ENCODE results near the gene FCN1. TPM values are rescaled to one million over a fixed set of nuclear protein-coding genes. Genes with fewer than 3 reads are reported as not detected.

The FCN1 gene
- total and polyA plus RNA-seq, 2 of the 8 experiments (the other 6 are each of a cell fraction or from before 2014, with no cell fraction given) = not detected

DNA sequence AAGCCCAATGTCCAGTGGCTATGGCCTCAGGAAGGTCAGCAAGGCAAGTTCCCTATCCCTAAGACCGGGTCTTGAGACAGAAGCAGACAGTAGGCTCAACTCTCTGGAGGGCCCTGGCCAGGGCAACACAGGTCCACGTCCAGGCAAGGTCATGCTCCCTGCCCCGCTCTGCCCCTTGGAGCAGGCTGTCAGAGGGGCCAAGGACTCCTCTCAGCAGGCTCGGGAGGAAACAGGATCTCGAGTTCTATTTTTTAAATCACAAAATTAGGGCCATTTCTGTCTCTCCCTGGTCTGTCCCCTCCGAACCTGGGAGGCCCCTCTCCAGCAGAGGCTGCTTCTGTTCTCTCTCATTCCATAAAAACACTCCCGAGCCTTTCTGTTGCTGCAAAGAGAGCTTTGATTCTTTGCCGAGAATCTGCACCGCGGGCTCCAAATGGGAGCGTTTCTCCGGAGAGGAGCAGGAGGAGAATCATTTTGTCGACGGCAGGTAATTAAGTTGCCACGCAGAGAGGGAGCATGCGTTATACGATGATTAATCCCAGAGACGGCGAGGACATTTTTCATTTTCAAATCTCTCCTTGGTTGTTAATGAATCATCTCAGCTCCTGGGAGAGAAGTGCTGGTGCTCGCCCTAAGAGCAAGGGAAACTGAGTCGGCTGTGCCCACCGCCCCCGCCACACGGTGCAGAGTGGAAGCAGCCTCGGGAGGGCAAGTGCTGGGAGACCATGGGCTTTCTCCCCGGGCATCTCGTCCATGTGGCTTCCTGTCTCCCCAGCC, 24.5 kb upstream of the FCN1 start:
- no peak overlapping the region for H2BK12ac ChIP-seq (ENCODE audit: low read depth, low read length)
- H2BK15ac ChIP-seq (ENCODE audit: low read length) = no peak overlapping the region
- WGBS, 2 experiments (ENCODE audit: extremely low coverage in 1 of 2, insufficient coverage in 1 of 2, insufficient read length in 1 of 2, insufficient replicate concordance in 2 of 2, low coverage in 1 of 2, low lambda C conversion rate in 2 of 2, missing lambda C conversion rate in 1 of 2) = 93% methylated on average over 27 of the region's 27 CpGs; no CpG with 5 or more reads in 1 of the 2 experiments
- no peak overlapping the region for H2BK20ac ChIP-seq (ENCODE audit: low read length)
- H2AFZ ChIP-seq (ENCODE audit: low read length) = no peak overlapping the region; the same call in 1 of the 2 replicates
- H3K23ac ChIP-seq (ENCODE audit: insufficient read length) = no peak overlapping the region
- ChIA-PET POLR2A (ENCODE audit: partially characterized antibody) (no interaction called here), CTCF (ENCODE audit: partially characterized antibody) (interaction anchor here (1.1 to 1.3 kb wide), 4 partner anchors 9 to 164 kb away, joined by 3 read pairs; no protein-coding TSS in a partner anchor)
- no peak overlapping the region for H3K56ac ChIP-seq (replicated peaks; ENCODE audit: insufficient read length, low read depth, low read length)
- no peaks in the 10 kb centered on the region for H3K79me2 ChIP-seq (ENCODE audit: control insufficient read depth in 1 of 2, insufficient read depth in 2 of 2, low read length in 2 of 2)
- no peaks in the 10 kb centered on the region for H3K79me1 ChIP-seq (ENCODE audit: low read depth, low read length)
- no peak overlapping the region for H2BK120ac ChIP-seq (replicated peaks; ENCODE audit: low read depth, low read length)
- peaks cover 0 to 4% of the 10 kb centered on the region in 2 experiments for H4K20me1 ChIP-seq (replicated peaks in 1 of 2; ENCODE audit: control insufficient read depth in 1 of 2, insufficient read depth in 2 of 2, low read length in 2 of 2)
- FAIRE-seq = no peak
- H3K4ac ChIP-seq (replicated peaks; ENCODE audit: insufficient read length, low read depth, low read length) = no peak overlapping the region
- no peak for DNase-seq (ENCODE audit: low read depth in 1 of 2, low spot score in 2 of 2)
- H2AK5ac ChIP-seq (ENCODE audit: low read depth, low read length) = no peak overlapping the region
- H3K27me3 ChIP-seq (replicated peaks in 1 of 4; ENCODE audit: control insufficient read depth in 3 of 4, extremely low read depth in 1 of 4, insufficient read depth in 3 of 4, low read length in 3 of 4) = no peaks in the 10 kb centered on the region; a peak in 1 of 7 replicates
- no peak overlapping the region for H3K9ac ChIP-seq (replicated peaks in 1 of 4; ENCODE audit: extremely low read depth in 1 of 4, low read depth in 3 of 4, low read length in 3 of 4)
- H4K8ac ChIP-seq (ENCODE audit: extremely low read depth, insufficient read depth, low read length) = peak overlapping the region; percentile 35; the same call in 1 of the 2 replicates
- H4K91ac ChIP-seq (replicated peaks; ENCODE audit: insufficient read length, low read length) = no peak overlapping the region
- no peak overlapping the region for H4K5ac ChIP-seq (ENCODE audit: insufficient read length, low read depth, low read length)
- H3K36me3 ChIP-seq (ENCODE audit: control insufficient read depth in 2 of 4, insufficient read depth in 4 of 4, low read length in 3 of 4) = no peaks in the 10 kb centered on the region
- no peaks in the 10 kb centered on the region for H3K9me3 ChIP-seq (ENCODE audit: insufficient read depth in 2 of 2, low read depth in 1 of 2, low read length in 1 of 2)
- H3K18ac ChIP-seq (ENCODE audit: extremely low read depth, low read length) = no peak overlapping the region; the same call in 1 of the 2 replicates
- no peak overlapping the region for H3K4me3 ChIP-seq (ENCODE audit: extremely low read depth in 1 of 4, insufficient read depth in 2 of 4, low read depth in 3 of 4, low read length in 4 of 4)
- H3K27ac ChIP-seq (ENCODE audit: low read depth, low read length) = no peak overlapping the region
- H3K4me1 ChIP-seq (replicated peaks in 1 of 4; ENCODE audit: control insufficient read depth in 3 of 4, insufficient read depth in 4 of 4, low read length in 3 of 4) = peaks cover 0 to 8% (median 3%) of the 10 kb centered on the region in 4 experiments; a peak in 3 of 7 replicates
- no peak overlapping the region for H3K14ac ChIP-seq (ENCODE audit: insufficient read length)
- peaks cover 6% of the 10 kb centered on the region; the same call in 1 of the 2 replicates for H3K23me2 ChIP-seq (ENCODE audit: low read depth, low read length)
- no peak overlapping the region for H3K4me2 ChIP-seq (ENCODE audit: insufficient read depth in 1 of 2, low read depth in 2 of 2, low read length in 2 of 2)
- H2BK5ac ChIP-seq (ENCODE audit: low read depth, low read length) = no peak overlapping the region
- TF ChIP-seq HDAC6 (IDR thresholded peaks at IDR 0.05; ENCODE audit: low read depth, low read length) (no peak), CBX8 (IDR thresholded peaks at IDR 0.05; ENCODE audit: borderline replicate concordance, low read depth, low read length) (no peak), RNF2 (IDR thresholded peaks at IDR 0.05; ENCODE audit: borderline replicate concordance, low read depth, low read length, missing control alignments, poor library complexity, severe bottlenecking) (no peak), RBBP5 (IDR thresholded peaks at IDR 0.05; ENCODE audit: borderline replicate concordance, low read depth, low read length) (no peak), SRF (IDR thresholded peaks at IDR 0.05; ENCODE audit: low read depth, low read length) (no peak), TEAD4 (IDR thresholded peaks at IDR 0.05; ENCODE audit: low read depth, low read length) (no peak)
- TF ChIP-seq, protein P1, sequence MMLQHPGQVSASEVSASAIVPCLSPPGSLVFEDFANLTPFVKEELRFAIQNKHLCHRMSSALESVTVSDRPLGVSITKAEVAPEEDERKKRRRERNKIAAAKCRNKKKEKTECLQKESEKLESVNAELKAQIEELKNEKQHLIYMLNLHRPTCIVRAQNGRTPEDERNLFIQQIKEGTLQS (IDR thresholded peaks at IDR 0.05; ENCODE audit: insufficient read depth, low read depth, low read length) = no peak
- TF ChIP-seq, protein P2, sequence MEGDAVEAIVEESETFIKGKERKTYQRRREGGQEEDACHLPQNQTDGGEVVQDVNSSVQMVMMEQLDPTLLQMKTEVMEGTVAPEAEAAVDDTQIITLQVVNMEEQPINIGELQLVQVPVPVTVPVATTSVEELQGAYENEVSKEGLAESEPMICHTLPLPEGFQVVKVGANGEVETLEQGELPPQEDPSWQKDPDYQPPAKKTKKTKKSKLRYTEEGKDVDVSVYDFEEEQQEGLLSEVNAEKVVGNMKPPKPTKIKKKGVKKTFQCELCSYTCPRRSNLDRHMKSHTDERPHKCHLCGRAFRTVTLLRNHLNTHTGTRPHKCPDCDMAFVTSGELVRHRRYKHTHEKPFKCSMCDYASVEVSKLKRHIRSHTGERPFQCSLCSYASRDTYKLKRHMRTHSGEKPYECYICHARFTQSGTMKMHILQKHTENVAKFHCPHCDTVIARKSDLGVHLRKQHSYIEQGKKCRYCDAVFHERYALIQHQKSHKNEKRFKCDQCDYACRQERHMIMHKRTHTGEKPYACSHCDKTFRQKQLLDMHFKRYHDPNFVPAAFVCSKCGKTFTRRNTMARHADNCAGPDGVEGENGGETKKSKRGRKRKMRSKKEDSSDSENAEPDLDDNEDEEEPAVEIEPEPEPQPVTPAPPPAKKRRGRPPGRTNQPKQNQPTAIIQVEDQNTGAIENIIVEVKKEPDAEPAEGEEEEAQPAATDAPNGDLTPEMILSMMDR (IDR thresholded peaks at IDR 0.05; ENCODE audit: control extremely low read depth in 1 of 3, insufficient read depth in 1 of 3, low read depth in 1 of 3, low read length in 3 of 3) = no peak

Measured in H1 (cell line).